ENCODE results near the gene NAA80. TPM values are rescaled to one million over a fixed set of nuclear protein-coding genes. Genes with fewer than 3 reads are reported as not detected.

The NAA80 gene
- total and polyA plus RNA-seq, 8 donors, result 2.6 to 15.6 (median 5.2) TPM

DNA sequence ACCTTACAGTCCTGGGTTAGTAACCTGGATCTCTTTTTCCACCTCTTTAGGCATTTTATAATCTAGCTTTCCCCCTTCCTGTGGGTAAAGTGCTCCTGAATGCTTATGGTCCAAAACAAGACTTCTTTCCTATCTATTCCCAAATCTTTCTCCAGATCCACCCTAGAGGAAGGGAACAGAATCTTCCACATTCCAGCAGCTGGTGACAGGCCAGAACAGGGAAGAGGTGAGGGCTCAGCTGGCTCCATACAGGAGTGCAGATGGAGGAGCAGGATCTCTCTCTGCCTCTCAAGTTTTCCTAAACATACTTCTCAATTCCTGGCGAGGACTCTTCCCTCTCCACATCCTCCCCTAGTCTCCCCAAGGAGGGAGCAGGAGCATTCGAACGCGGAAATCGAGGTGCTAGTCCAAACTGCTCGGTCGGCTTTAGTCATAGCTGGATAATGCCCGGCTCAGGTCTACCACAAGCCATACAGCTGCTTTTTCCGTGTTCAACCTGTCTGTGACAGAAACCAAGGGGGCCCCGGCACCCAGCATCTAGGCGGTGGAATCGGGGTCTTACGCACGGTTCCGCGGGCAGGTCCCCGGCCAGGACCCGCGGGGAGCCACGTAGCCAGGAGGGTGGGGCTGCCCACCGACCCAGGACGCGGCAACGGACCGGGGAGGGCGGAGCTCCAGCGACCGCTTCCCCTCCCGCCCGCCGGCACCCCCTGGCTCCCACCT lies 37.4 kb upstream of the NAA80 start:
- FAIRE-seq (no peak), DNase-seq (peak in 1 of 6 donors; percentile 85)
- H3K27ac ChIP-seq, result peak overlapping the region; percentile 90 to 97 (median 96)

DNA sequence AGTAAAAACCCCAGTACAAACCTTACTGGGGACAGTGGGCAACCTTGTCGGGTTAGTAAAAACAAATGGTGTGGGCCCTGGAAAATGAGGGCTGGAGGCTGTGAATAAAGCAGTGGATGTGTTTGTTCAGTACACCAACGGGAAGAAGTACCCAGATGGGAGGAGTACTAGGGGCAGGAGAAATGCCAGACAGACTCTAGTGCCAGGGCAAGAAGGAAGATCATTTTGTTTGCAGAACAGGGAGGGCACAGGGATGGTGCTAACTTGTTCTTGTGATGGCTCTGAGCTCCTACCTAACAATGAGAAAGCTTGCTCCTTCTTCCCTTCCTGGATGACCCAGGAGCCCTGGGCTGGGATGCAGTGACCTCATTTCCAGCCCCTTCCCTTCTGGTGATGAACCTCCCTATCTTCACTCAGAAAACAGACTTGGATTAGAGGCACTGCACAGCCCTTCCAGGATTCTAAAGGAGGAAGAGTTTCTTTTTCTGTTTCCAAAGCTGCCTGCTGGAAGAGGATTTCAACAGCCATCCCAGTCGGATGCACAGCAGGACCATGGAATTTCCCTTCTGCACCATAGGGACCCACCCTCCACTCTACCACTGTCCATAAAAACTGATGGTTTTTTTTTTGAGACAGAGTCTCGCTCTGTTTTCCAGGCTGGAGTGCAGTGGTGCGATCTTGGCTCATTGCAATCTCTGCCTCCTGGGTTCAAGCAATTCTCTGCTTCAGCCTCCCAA lies 35.3 kb upstream of the NAA80 start:
- DNase-seq, result no peak
- intact Hi-C loops (cut with DNase I), result no loop called here
- peak overlapping the region in 2 of 4 donors; percentile 1 to 95 for H3K27ac ChIP-seq
- no peak for ATAC-seq
- H3K27me3 ChIP-seq, result no peaks in the 10 kb centered on the region
- H3K4me1 ChIP-seq, result peaks cover 10 to 42% (median 28%) of the 10 kb centered on the region in 3 donors
- no peak for FAIRE-seq
- TF ChIP-seq, protein P1, sequence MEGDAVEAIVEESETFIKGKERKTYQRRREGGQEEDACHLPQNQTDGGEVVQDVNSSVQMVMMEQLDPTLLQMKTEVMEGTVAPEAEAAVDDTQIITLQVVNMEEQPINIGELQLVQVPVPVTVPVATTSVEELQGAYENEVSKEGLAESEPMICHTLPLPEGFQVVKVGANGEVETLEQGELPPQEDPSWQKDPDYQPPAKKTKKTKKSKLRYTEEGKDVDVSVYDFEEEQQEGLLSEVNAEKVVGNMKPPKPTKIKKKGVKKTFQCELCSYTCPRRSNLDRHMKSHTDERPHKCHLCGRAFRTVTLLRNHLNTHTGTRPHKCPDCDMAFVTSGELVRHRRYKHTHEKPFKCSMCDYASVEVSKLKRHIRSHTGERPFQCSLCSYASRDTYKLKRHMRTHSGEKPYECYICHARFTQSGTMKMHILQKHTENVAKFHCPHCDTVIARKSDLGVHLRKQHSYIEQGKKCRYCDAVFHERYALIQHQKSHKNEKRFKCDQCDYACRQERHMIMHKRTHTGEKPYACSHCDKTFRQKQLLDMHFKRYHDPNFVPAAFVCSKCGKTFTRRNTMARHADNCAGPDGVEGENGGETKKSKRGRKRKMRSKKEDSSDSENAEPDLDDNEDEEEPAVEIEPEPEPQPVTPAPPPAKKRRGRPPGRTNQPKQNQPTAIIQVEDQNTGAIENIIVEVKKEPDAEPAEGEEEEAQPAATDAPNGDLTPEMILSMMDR (IDR thresholded peaks at IDR 0.05), result no peak
- H3K36me3 ChIP-seq, result peaks cover 8 to 27% (median 20%) of the 10 kb centered on the region in 3 donors
- WGBS, 2 donors, result 61 to 63% methylated on average over 5 of the region's 5 CpGs
- H3K9me3 ChIP-seq, result no peaks in the 10 kb centered on the region
- peak overlapping the region in 1 of 4 donors; percentile 72 for H3K4me3 ChIP-seq

More for the DNA sequence above, 37.4 kb upstream of the NAA80 start:
- 1% methylated on average over 31 of the region's 31 CpGs for WGBS, 2 donors
- intact Hi-C loops (cut with DNase I), result no loop called here
- Histone ChIP-seq H3K4me1 (peaks cover 10 to 42% (median 28%) of the 10 kb centered on the region in 3 donors), H3K27me3 (no peaks in the 10 kb centered on the region), H3K36me3 (peaks cover 0 to 9% (median 1%) of the 10 kb centered on the region in 3 donors), H3K9me3 (no peaks in the 10 kb centered on the region), H3K4me3 (peak overlapping the region; percentile 39 to 98 (median 84))
- peak; percentile 2 to 43 (median 6) for ATAC-seq
- TF ChIP-seq, protein P1 (IDR thresholded peaks at IDR 0.05), result no peak

DNA sequence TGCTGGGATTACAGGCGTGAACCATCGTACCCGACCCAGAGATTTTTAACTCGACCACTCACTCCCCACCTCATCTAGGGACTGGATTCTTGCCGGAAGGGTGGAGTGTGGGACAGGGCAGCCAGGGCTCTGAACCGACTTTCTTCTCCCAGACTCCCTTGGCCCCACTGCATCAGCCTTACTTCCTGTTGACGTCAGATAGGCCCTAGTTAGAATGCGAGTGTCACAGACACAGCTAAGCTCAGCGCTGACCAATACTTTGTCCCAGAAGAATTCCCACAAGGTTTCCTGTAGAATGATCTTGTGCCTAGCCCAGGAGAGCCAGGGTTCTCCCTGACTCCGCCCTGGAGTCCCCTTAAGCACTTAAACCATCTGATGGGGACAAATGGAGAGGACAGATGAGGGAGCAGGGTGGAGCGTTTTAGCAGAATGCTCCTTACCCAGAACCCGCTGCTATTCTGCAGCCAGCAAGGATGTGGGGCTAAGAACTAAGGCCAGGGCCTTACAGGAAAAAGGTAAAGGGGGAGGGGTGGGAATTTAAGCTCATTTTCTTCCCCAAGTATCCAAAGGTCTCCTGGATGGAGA lies 34.6 kb upstream of the NAA80 start:
- Histone ChIP-seq H3K36me3 (peaks cover 8 to 27% (median 22%) of the 10 kb centered on the region in 3 donors), H3K9me3 (no peaks in the 10 kb centered on the region), H3K27me3 (no peaks in the 10 kb centered on the region), H3K4me1 (peaks cover 10 to 44% (median 28%) of the 10 kb centered on the region in 3 donors), H3K27ac (peak overlapping the region in 3 of 4 donors; percentile 1 to 52 (median 3)), H3K4me3 (no peak overlapping the region)
- DNase-seq, result peak in 1 of 6 donors; percentile 25
- intact Hi-C loops (cut with DNase I), result no loop called here
- TF ChIP-seq, protein P1 (IDR thresholded peaks at IDR 0.05), result no peak
- no peak for FAIRE-seq
- no peak for ATAC-seq
- WGBS, 2 donors, result 62 to 68% methylated on average over 12 of the region's 12 CpGs

GRCh38 chr3:50331364-50331907 lies 32.2 kb upstream of the NAA80 start:
- Histone ChIP-seq H3K27me3 (no peaks in the 10 kb centered on the region), H3K9me3 (no peaks in the 10 kb centered on the region), H3K36me3 (peaks cover 8 to 27% (median 22%) of the 10 kb centered on the region in 3 donors), H3K27ac (no peak overlapping the region), H3K4me3 (no peak overlapping the region), H3K4me1 (peaks cover 18 to 47% (median 24%) of the 10 kb centered on the region in 3 donors)
- 93 to 95% methylated on average over 19 of the region's 19 CpGs for WGBS, 2 donors
- intact Hi-C loops (cut with DNase I), result no loop called here
- ATAC-seq, result no peak
- DNase-seq, result peak in 2 of 6 donors; percentile 27 to 68
- TF ChIP-seq, protein P1 (IDR thresholded peaks at IDR 0.05), result no peak
- FAIRE-seq, result no peak
